GM12892 (cell line): ENCODE data around the gene TMCC3.

Experiments used
- DNase-seq: peaks from one replicate; pipeline ENCODE4 v3.0.0; 2011; ENCODE audit not compliant: insufficient read length
- FAIRE-seq: peaks from 2 replicates; lab custom pipeline; 2011; peaks lifted over from hg19 to GRCh38; lab: Jason Lieb, UNC
- POLR2A ChIP-seq: IDR thresholded peaks from 2 replicates; pipeline ENCODE4 v1.6.1; 2011; ENCODE audit warnings: low read depth, low read length, control low read depth
- POLR2AphosphoS5 ChIP-seq: IDR thresholded peaks from 2 replicates; pipeline ENCODE4 v1.6.1; 2011; ENCODE audit warnings: low read depth, low read length, control low read depth
- TAF1 ChIP-seq: IDR thresholded peaks from 2 replicates; pipeline ENCODE4 v1.6.1; 2011; ENCODE audit warnings: low read depth, mild to moderate bottlenecking, control low read depth, low read length, borderline replicate concordance

The TMCC3 gene

GRCh38 chr12:94643606-94644005 is 6.8 kb downstream of the TMCC3 start:
- DNase-seq: no peak
- no peak for FAIRE-seq
- TF ChIP-seq POLR2AphosphoS5 (no peak), POLR2A (no peak), TAF1 (no peak)

GRCh38 chr12:94641283-94641682 is 9.1 kb downstream of the TMCC3 start:
- DNase-seq (no peak), FAIRE-seq (no peak)
- TF ChIP-seq TAF1 (no peak), POLR2A (no peak), POLR2AphosphoS5 (no peak)

- FAIRE-seq: no peak
- no peak for TF ChIP-seq POLR2A
- no peak for TF ChIP-seq POLR2AphosphoS5
- peak; percentile 26 for DNase-seq
These were observed 10.0 kb downstream of the TMCC3 start for GRCh38 chr12:94640134-94640928.

GRCh38 chr12:94638521-94638920 is 11.8 kb downstream of the TMCC3 start:
- no peak for TF ChIP-seq TAF1
- TF ChIP-seq POLR2A: no peak
- TF ChIP-seq POLR2AphosphoS5: no peak
- DNase-seq: no peak
- peak; percentile 14 for FAIRE-seq

- DNase-seq (no peak), FAIRE-seq (no peak)
- TF ChIP-seq TAF1 (no peak), POLR2AphosphoS5 (no peak), POLR2A (no peak)
These were observed 12.8 kb downstream of the TMCC3 start for GRCh38 chr12:94637390-94638113.

GRCh38 chr12:94636462-94637085 is 13.8 kb downstream of the TMCC3 start:
- TF ChIP-seq TAF1: no peak
- no peak for TF ChIP-seq POLR2AphosphoS5
- no peak for TF ChIP-seq POLR2A
- no peak for DNase-seq
- FAIRE-seq: no peak

- FAIRE-seq: no peak
- TF ChIP-seq POLR2AphosphoS5: no peak
- no peak for TF ChIP-seq POLR2A
- no peak for TF ChIP-seq TAF1
- no peak for DNase-seq
These were observed 15.6 kb downstream of the TMCC3 start for GRCh38 chr12:94634717-94635116.

- TF ChIP-seq TAF1: no peak
- no peak for DNase-seq
- FAIRE-seq: no peak
These were observed 17.0 kb downstream of the TMCC3 start for GRCh38 chr12:94633401-94633800.

GRCh38 chr12:94631058-94631457 is 19.3 kb downstream of the TMCC3 start:
- DNase-seq (no peak), FAIRE-seq (no peak)
- TF ChIP-seq TAF1 (no peak), POLR2AphosphoS5 (no peak), POLR2A (no peak)

- FAIRE-seq: no peak
- TF ChIP-seq POLR2AphosphoS5 (no peak), POLR2A (no peak), TAF1 (no peak)
- no peak for DNase-seq
These were observed 21.4 kb downstream of the TMCC3 start for GRCh38 chr12:94628819-94629472.

GRCh38 chr12:94628369-94628768 is 22.0 kb downstream of the TMCC3 start:
- FAIRE-seq (no peak), DNase-seq (no peak)
- TF ChIP-seq POLR2A: no peak
- no peak for TF ChIP-seq POLR2AphosphoS5
- TF ChIP-seq TAF1: no peak

- TF ChIP-seq POLR2A (no peak), TAF1 (no peak), POLR2AphosphoS5 (no peak)
- DNase-seq: no peak
- FAIRE-seq: no peak
These were observed 24.8 kb downstream of the TMCC3 start for GRCh38 chr12:94625531-94625930.
